DOHH2 (cell line): ENCODE results near the gene ESYT3.

Experiments used
- H3F3A ChIP-seq: fragments of 200-600 bp; sonication (generic), shearing (Covaris generic); 2 replicates; pipeline ENCODE4 v1.6.0; 2016; ENCODE audit warnings: antibody characterized with exemption, mild to moderate bottlenecking; ENCODE audit not compliant: control insufficient read depth, insufficient read depth
- H3K27ac ChIP-seq: fragments of 200-600 bp; sonication (generic); 2 replicates; pipeline ENCODE4 v1.5.1; 2014; ENCODE audit warnings: low read depth, mild to moderate bottlenecking, low read length, moderate library complexity
- H3K27me3 ChIP-seq: fragments of 200-600 bp; sonication (generic); 2 replicates; pipeline ENCODE4 v1.6.1; 2014; ENCODE audit warnings: mild to moderate bottlenecking, low read length, mixed read lengths; ENCODE audit not compliant: control insufficient read depth
- H3K36me3 ChIP-seq: fragments of 200-600 bp; sonication (generic); 2 replicates; pipeline ENCODE4 v1.6.1; 2014; ENCODE audit warnings: mild to moderate bottlenecking, low read length, moderate library complexity, mixed read lengths; ENCODE audit not compliant: control insufficient read depth
- H3K4me1 ChIP-seq: fragments of 200-600 bp; sonication (generic); 2 replicates; pipeline ENCODE4 v1.6.1; 2014; ENCODE audit warnings: mild to moderate bottlenecking, low read length, mixed read lengths; ENCODE audit not compliant: control insufficient read depth
- H3K4me2 ChIP-seq: fragments of 200-600 bp; sonication (generic); 2 replicates; pipeline ENCODE4 v1.6.0; 2014; ENCODE audit warnings: mild to moderate bottlenecking, low read length, moderate library complexity
- H3K4me3 ChIP-seq: fragments of 200-600 bp; sonication (generic); 2 replicates; pipeline ENCODE4 v1.5.1; 2014; ENCODE audit warnings: mild to moderate bottlenecking, low read length, mixed read lengths
- H3K79me2 ChIP-seq: fragments of 200-600 bp; sonication (generic); 2 replicates; pipeline ENCODE4 v1.6.1; 2014; ENCODE audit warnings: mild to moderate bottlenecking, low read length, mixed read lengths; ENCODE audit not compliant: control insufficient read depth
- H3K9me2 ChIP-seq: fragments of 200-600 bp; sonication (generic); replicated peaks from 2 replicates; pipeline ENCODE4 v1.6.1; 2014; ENCODE audit warnings: mild to moderate bottlenecking, low read length, mixed read lengths; ENCODE audit not compliant: control insufficient read depth
- H3K9me3 ChIP-seq: fragments of 200-600 bp; sonication (generic); 2 replicates; pipeline ENCODE4 v1.6.1; 2014; ENCODE audit warnings: antibody characterized with exemption, low read length, mixed read lengths; ENCODE audit not compliant: control insufficient read depth, insufficient read depth
- H4K20me1 ChIP-seq: fragments of 200-600 bp; sonication (generic); 2 replicates; pipeline ENCODE4 v1.6.0; 2014; ENCODE audit warnings: low read depth, mild to moderate bottlenecking, antibody characterized with exemption, low read length, moderate library complexity; ENCODE audit not compliant: control insufficient read depth, insufficient read depth
- EZH2phosphoT487 ChIP-seq: fragments of 200-600 bp; sonication (generic); IDR thresholded peaks from 2 replicates; pipeline ENCODE4 v1.6.1; 2017; ENCODE audit warnings: borderline replicate concordance, mild to moderate bottlenecking, antibody characterized with exemption, low read length, moderate library complexity, mixed read lengths
- TF ChIP-seq, protein P1 (sequence below): fragments of 200-600 bp; sonication (generic); IDR thresholded peaks from one replicate; pipeline ENCODE4 v1.5.1; 2014; ENCODE audit warnings: antibody characterized with exemption, mild to moderate bottlenecking, low read depth, low read length; ENCODE audit not compliant: poor library complexity, severe bottlenecking

ESYT3 gene

DNA sequence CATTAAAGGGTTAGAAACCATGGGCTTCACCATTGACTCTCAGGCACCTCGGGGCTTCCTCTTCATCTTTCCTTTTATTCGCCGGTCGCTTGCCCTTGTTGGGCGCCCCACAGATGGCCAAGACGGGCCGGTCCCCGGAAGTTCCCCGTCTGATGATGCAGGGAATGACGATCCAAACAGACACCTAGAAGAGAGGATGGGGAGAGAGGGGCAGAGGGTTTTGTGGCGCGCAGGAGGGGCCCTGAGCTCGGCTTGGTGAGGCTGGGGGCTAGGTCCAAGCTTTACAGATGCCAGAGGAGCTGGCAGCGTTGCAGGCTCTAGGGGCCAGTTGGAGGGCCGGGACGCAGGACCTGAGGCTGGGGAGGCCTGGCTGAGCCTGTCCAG, 532 bp upstream of the ESYT3 start:
- Histone ChIP-seq H3K79me2 (no peaks in the 10 kb centered on the region), H3K36me3 (no peaks in the 10 kb centered on the region), H3K4me1 (no peaks in the 10 kb centered on the region), H3K9me2 (no peaks in the 10 kb centered on the region), H3K27ac (no peak overlapping the region), H3F3A (no peaks in the 10 kb centered on the region), H4K20me1 (no peaks in the 10 kb centered on the region), H3K27me3 (peaks cover 2% of the 10 kb centered on the region; the same call in 1 of the 2 replicates), H3K4me2 (no peak overlapping the region), H3K9me3 (no peaks in the 10 kb centered on the region), H3K4me3 (no peak overlapping the region)
- no peak for TF ChIP-seq EZH2phosphoT487
- TF ChIP-seq, protein P1, sequence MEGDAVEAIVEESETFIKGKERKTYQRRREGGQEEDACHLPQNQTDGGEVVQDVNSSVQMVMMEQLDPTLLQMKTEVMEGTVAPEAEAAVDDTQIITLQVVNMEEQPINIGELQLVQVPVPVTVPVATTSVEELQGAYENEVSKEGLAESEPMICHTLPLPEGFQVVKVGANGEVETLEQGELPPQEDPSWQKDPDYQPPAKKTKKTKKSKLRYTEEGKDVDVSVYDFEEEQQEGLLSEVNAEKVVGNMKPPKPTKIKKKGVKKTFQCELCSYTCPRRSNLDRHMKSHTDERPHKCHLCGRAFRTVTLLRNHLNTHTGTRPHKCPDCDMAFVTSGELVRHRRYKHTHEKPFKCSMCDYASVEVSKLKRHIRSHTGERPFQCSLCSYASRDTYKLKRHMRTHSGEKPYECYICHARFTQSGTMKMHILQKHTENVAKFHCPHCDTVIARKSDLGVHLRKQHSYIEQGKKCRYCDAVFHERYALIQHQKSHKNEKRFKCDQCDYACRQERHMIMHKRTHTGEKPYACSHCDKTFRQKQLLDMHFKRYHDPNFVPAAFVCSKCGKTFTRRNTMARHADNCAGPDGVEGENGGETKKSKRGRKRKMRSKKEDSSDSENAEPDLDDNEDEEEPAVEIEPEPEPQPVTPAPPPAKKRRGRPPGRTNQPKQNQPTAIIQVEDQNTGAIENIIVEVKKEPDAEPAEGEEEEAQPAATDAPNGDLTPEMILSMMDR, result no peak

DNA sequence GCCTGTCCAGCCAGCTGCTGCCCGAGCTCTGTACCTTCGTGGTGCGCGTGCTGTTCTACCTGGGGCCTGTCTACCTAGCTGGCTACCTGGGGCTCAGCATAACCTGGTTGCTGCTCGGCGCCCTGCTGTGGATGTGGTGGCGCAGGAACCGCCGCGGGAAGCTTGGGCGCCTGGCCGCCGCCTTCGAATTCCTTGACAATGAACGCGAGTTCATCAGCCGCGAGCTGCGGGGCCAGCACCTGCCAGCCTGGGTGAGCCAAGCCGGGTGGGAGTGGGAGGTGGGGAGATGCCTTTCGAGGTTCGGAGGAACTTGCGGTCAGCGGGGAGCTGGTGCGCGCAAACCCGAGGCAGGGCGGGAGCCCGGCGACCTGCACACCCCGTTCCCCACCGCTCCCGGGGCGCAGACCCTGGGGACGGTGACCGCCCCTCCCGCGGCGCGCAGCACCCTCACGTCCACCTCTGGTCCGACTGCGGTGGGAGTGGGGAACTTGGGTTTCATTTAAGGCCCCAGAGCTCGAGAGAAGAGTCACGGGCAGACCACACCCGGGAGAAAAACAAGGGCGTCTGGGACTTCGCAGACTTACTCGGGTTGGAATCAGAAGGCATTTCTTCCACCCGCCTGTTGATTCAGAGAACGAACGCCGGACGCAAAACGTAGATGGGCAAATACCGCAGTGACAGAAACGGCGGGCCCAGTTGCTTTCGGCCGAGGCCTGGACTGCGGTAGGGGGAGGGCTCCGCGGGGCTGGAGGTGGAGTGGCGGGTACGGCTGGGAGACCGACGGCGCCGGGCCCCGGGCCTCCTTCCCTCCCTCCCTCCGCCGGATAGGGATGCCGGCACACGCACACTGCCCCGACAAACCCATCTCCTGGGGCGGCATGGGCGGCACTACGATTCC, 708 bp downstream of the ESYT3 start:
- H3K9me2 ChIP-seq, result no peaks in the 10 kb centered on the region
- no peak overlapping the region for H3K27ac ChIP-seq
- H4K20me1 ChIP-seq, result no peaks in the 10 kb centered on the region
- H3K36me3 ChIP-seq, result no peaks in the 10 kb centered on the region
- H3K27me3 ChIP-seq, result peaks cover 2% of the 10 kb centered on the region; the same call in 1 of the 2 replicates
- H3F3A ChIP-seq, result no peaks in the 10 kb centered on the region
- no peaks in the 10 kb centered on the region for H3K79me2 ChIP-seq
- H3K4me2 ChIP-seq, result no peak overlapping the region
- TF ChIP-seq EZH2phosphoT487, result no peak
- TF ChIP-seq, protein P1, result no peak
- H3K4me3 ChIP-seq, result no peak overlapping the region
- no peaks in the 10 kb centered on the region for H3K9me3 ChIP-seq
- H3K4me1 ChIP-seq, result no peaks in the 10 kb centered on the region

DNA sequence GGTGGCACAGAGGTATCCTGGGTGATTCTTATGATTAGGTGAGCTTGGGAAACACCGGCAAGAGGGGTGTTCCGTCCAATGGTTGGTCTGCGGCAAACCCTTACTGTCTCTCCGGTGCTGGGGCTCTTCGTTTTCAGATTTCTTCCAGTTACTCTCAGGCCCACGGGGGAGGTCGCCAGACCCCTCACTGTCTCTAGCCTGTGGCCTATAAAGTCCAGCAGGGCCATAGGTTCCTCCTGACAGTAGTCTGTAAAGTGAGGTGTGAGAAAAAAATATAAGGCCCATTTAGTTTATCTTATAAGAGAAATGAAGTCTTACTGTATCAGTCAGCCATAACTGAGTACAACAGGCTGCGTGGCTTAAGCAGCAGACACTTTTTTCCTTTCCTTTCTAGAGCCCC, 1.4 kb downstream of the ESYT3 start:
- Histone ChIP-seq H3K9me2 (no peaks in the 10 kb centered on the region), H3K79me2 (no peaks in the 10 kb centered on the region), H3K4me3 (no peak overlapping the region), H3K36me3 (no peaks in the 10 kb centered on the region), H3F3A (no peaks in the 10 kb centered on the region), H3K9me3 (no peaks in the 10 kb centered on the region), H3K27ac (no peak overlapping the region), H4K20me1 (no peaks in the 10 kb centered on the region), H3K4me2 (no peak overlapping the region), H3K27me3 (peaks cover 2% of the 10 kb centered on the region; the same call in 1 of the 2 replicates), H3K4me1 (no peaks in the 10 kb centered on the region)
- TF ChIP-seq, protein P1, result no peak
- no peak for TF ChIP-seq EZH2phosphoT487
